NCI-H1417 (cell line): Measurements from ENCODE around the gene PKP4.

ENCODE experiments used
- DNase-seq, 3 experiments: peaks; one replicate each; lab custom pipeline; 2025; lab: John Stamatoyannopoulos, UW

The PKP4 gene

DNA sequence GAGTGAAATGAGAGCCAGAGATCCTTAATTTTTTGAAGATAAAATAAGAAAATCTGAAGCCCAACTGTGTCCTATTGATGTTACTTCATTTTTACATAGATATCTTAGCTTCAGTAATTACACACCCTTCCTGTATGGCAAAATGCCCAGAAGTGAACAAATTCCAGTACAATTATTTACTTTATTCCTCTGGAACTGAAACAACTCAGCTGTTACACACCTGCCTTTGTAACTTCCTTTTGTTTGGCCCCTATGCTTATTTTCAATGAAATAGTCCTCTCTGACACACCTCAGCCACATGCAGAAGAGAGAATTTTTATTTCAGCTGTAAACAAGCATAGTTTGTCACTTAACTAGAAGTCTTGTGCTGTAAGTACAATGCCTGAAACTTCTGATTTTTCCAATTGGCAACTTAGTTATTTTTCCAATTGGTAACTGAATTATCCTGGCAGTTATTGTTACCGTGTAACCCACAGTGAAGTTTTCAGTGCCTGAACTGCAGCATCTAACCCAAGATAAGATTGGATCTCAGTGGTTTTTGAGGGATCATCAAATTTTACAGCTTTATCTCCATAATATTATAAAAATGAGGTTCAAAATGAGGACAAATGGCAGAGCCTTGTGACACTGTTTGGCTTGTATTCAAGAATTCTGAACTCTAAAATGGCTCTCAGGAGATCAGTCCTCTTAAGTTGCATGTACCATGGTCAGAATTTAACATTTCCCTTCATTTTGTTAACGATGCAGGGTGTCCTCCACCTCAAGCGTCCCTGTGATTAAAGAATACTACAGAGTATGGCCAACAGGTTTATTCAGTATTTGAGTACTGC is 82.6 kb downstream of the PKP4 start:
- peak in 2 of 3 experiments; percentile 0 to 53 for DNase-seq

DNA sequence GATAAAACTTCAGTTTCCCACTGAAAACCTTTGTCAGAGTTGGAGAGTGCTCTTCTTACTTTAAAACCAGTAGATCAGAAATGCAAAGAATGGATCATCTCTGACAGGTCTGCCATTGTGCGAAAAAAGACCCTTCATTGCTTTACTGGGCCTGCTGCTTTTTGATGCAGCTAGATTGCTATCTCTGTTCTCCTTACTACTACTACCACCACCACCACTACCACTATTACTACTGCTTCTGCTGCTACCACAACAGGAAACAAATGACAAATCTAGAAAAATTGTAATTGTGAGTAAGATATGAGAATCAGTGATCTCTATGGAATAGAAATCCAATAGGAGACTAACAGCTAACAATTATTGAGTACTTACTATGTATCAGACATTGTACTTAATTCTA is 85.8 kb downstream of the PKP4 start:
- DNase-seq: no peak

DNA sequence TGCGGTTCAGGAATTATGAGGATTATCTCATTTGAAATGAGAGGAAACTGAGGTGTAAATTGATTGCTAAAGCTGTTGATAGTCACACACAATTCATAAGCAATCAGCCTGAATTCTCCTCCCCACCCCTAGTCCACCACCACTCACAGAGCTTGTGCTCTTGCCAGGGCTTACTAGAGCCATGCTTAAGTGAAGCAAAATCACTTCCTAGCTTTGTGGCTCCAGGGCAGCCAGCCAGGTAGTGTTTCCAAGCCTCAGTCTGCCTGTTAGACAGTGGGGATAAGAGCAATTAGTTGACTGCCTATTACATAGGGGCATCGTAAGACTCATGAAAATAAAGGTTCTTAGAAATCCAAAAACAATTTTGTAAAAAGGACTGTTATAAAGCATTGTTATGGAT is 87.2 kb downstream of the PKP4 start:
- DNase-seq: no peak

DNA sequence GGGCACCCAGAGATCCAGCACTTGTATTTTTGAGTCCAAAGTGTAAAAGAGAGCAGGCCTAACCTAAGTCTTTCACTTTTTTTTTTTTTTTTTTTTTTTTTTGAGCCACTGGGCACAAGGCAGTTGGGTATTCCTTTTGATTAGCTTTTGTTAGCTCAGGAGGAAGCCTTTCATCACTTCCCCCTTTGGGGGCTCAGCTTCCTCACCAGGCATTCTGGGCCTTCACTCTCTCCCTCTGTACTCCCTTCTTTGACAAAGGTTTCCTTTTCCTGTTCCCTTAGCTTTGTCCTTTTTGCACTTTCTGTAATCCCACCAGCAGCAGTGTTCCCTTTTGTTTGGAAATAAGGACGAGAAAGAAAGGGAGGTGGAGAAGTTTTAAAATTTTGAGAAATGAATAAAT is 88.2 kb downstream of the PKP4 start:
- DNase-seq: no peak

DNA sequence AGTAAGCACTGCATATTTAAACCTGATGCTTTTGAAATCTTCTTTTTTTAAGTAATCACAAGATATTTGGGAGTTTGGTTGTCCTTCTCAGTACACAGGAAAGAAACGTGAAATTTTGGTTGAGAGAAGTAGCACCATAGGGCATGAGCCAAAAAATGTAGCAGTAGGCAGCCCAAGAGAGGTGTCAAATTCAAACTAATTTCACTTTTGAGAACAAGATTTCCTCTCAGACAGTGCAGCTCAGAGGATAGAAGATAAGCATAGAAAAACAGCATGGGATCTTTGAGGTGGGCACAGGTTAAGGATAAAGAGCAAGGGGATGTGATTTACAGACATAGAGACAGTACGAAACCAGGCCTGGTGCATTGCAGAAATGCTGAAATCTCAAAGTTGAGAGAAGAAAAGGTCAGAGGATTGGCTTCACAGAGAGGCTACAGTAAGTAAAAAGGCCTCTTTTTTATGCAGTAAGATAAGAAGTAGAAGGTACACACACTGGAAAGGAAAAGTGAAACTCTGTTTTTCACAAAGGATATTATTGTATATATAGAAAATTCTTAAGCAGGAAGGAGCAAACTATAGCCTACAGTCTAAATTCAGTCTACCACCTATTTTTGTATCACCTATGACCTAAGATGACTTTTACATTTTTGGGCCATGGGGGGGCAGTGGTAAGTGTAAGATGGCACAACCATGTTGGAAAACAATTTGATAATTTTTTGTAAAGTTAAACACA is 89.8 kb downstream of the PKP4 start:
- DNase-seq: no peak

DNA sequence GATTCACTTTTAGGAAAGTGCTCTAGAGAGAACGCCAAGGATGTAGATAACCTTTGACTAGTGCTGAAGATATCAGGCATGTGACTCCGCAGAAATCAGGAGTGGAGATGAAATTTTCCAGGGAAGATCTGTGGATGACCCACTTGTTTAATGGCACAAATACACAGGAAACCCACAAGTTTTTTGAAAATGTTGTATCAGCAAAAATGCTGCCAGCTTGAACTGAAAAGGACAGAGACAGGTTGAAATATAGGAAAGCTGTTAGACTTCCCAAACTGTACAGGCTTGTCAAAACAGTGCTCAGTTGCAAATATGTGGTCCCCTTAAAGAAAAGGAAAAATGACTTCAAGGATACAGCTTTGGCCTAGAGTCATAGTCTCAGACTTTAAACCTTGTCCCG is 96.5 kb downstream of the PKP4 start:
- no peak for DNase-seq

DNA sequence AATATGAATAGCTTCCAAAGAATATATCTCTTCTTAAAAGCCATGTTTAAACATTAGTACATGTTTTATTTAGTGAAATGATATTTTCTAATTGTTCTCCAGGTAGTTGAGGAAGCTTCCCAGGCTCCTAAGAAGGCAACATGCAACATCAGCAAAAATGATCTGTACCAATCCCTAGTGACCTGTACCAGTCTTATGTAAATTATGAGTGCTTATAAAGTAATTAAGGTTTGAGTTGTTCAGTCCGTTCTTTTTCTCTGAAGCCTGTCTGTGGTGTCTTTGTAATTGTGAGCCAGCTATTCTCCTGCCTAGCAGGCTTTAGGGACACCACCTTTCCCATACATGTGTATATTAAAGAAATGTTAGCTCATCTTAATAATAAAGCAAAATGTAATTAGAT is 98.2 kb downstream of the PKP4 start:
- DNase-seq: peak in 1 of 3 experiments; percentile 0

DNA sequence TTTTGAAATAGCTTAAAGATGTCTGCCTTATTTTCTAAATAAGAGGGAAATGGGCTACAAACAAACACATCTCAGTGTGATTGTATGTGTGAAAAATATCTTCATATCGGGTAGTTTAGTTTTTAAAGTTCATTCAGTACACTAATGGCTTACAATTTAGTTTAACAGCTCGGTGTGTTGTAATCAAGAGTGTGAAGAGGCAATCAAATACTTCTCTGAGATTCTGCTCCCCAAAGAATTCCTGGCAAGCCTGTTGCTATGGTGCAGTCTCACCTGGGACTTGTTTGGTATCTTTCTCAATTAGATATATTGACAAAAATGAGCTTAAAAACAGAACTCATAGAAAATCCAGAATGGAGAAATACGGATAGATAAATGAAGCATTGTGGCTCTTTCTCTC is 99.4 kb downstream of the PKP4 start:
- DNase-seq: no peak

DNA sequence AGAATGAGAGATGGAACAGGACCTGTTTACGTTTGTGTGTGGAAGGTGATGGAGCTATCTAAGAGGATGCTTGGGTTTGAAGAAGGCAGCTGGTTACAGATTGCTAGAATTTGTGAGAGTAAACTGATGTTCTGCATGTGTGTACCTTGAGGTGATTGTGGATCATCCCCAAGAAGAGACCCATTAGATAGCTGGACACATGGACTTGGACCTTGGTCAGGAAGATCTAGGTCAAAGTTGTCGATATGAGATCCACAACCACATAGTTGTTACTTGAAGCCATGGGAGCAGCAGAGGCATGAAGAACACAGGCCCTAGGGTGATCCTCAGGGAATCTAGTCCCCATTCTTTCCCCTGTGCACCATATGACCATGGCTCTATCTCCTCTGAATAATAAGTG is 101.0 kb downstream of the PKP4 start:
- no peak for DNase-seq

DNA sequence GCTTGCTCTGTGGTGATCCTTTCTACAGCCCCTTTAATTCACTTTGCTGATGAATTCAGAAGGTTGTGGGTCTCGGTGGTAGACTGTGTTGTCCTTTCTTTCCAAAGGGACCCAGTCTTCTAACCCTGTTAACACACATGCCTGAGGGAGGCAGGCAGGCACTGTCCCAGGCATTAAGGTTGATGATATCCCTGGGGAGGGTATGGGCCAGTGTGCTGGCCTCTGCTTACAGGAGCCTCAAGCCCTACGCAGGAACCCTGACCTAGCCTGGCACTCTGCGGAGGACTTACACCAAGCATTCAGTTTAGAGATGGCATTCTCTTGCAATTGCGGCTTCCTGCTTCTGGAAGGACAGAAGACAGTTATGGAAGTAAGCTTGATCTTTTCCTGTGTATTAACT is 102.5 kb downstream of the PKP4 start:
- no peak for DNase-seq

DNA sequence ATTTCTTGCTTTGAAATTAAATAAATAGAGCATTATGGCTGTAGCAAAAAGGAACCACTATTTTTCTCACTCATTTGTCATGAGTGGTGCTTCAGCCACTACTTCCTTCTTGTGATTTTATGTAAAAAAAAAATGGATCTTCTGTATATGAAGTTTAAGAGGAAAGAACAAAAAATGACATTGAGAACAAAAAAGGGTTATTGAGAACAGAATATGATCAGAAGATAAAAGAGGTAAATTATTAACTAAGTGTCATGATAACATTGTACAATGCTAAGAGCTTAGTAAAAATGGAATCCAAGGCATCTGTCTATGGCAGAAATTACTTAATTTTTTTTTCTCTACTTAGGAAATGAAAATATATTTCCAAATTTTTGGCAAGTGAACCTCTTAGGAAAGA is 103.5 kb downstream of the PKP4 start:
- DNase-seq: no peak

DNA sequence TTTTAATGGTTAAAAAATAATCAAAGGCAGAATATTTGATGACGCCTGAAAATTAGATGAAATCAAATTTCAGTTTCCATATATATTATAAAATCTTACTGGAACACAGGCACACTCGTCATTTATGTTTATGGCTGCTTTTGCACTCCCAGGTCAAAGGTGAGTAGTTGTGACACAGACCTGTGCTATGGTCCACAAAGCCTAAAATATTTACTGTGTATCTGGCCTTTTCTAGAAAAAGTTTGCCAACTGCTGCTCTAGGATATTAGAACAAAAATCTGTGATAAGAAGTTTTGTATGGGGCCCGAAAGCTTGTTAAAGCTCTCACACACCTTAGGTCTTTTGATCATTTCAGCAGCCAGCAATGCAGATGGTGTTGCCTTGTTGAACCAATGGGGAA is 104.3 kb downstream of the PKP4 start:
- no peak for DNase-seq

DNA sequence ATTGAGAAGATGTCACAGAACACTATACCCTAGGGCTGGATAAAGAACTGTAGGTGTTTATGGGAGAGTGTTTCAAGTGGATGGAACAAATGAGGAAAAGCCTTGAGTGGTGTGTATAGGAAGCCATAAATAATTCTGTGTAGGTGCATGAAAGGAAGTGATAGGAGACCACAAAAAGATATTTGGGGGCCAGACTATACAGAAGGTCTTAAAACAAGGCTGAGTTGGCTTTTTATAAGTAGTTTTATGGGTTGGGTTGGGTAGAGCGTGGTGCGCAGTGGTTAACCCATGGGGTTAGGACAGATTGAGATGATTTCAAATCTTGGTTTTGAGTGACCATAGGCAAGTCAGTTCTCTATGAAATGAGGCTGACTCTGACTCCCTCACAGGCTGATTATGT is 110.5 kb downstream of the PKP4 start:
- no peak for DNase-seq

DNA sequence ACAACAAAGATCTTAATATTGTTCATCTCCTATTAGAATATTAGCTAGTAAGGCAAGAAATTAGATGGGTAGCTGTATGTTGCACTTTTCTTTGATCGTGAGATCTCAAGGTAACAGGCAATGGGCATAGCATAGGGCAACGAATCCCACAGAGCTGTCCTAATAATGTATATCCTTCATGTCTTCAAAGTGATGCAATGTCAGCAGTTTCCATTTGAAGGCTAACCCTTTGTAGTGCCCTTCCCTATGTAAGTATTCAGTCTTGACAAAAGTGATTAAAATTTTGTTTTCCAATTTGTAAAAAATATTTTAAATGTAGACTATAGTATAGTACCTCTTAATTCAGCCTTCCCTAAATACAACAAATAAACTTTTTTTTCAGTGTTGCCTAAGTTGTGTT is 112.5 kb downstream of the PKP4 start:
- DNase-seq: no peak

DNA sequence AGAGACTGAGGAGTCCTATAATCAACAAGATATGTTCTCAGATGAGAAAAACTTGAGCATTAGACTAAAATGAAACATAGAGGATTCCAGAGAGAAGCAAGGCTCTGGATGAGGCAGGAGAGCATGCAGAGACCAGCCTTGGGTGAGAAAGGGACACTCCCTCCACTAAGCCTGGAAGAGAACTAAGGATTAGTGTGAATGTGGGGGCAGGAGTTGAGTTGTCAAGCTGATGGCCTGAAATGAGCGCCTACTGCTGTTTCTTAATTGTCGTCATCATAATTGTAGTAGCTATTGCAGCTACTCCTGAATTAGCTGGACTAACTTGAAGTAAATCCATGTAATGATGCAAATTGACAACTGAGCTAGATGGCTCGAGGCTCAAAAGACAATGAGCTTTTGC is 114.1 kb downstream of the PKP4 start:
- no peak for DNase-seq

DNA sequence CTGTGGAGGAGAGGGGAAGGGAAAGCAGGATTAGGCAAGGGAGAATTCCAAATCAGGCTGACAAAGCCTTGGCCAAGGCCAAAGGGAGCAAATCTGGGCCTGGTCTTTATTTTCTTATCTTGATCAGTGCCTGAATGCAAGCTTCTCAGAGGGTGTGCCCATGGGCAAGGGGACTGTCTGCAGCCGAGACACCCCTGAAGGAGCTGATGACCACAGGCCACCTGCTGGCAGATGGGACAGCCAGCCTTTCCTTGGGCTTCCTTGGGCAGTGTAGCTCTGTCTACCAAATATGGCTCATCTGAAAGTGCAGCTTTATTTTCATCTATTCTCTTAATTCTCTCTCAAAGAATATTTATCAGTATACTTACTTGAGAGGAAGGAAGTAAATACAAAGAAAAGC is 117.0 kb downstream of the PKP4 start:
- DNase-seq: no peak

DNA sequence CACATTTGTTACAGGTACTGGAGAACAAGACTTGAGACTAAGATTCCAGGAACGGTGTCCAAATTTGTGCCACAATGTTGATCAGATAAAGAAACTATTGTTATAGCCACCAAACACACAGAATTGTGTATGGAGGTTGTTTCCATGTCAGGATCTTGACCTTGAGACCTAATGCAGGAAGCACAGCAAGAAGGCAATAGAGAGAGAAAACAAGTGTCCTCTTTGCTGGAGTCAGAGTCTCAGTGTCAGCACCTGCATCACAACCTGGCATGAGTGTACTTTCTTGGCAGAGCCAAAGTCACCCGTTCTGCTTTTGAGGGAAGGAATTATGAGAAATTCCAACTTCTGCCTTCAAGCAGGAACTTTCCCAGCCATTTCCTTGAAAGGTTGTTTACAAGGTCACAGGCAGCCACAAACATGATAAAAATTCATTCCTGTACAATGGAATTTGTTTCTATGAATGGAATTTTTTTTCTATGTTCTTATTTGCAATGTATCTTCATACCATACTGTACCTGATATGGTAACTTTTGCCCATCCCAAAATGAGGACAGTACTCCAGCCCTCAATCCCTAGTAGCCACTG is 118.4 kb downstream of the PKP4 start:
- DNase-seq: no peak

DNA sequence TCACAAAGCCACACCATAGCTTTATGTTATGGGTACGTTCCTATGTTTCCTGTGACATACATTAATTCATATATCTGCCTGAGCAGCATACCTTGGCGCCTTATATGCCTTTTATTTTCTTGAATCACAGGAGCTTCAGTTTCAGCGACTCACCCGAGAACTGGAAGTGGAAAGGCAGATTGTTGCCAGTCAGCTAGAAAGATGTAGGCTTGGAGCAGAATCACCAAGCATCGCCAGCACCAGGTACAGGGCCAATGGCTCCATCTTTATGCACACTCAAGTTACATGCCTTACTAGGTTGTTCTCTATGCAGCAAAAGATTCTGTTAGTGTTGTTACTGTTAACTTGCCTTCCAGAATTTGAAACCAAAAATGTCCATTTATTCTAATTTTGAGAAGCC is 120.4 kb downstream of the PKP4 start:
- DNase-seq: no peak

DNA sequence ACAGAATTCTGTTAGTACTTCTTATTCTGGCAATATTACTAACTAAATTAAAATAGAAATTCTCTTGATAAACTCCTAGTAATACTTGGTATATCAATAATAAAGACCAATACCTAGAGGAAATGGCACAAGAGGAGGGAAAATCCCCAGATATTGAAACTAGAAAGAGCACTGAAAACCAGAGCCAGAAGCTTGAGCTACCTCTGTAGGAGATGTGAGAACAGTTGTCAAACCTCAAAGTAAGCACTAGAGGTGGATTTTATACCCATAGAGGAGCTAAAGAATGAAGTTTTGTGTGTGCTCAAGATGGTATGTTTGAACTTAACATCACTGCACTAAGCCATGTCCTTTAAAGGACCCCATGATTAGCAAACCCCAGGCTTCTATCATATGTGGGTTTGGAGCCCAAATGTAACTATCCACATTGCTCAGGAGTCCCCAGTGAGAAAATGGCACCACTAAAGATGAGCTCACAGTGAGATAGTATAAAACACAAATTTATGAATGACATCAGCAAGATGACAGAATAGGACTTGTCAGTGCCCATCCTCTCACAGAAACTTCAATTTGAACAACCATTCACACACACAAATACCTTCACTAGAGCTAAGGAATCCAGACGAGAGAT is 122.1 kb downstream of the PKP4 start:
- no peak for DNase-seq

DNA sequence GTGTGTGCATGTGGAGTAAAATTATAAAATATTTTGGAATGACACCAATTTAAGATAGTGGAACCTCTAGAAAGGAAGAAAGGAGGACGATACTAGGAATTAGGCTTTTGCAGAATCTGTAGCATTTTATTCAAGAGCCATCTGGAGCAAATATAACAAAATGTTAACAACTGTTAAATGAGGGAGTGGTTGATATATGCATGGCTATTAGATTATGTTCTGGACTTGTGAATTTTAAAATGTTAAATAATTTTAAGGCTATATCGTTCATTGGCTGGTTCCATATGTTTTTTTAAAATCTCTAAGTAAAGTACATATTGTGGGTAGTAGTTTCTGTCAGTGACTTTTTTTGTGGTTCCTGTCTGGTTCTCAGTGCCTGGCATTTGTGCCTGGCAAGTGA is 123.2 kb downstream of the PKP4 start:
- no peak for DNase-seq

DNA sequence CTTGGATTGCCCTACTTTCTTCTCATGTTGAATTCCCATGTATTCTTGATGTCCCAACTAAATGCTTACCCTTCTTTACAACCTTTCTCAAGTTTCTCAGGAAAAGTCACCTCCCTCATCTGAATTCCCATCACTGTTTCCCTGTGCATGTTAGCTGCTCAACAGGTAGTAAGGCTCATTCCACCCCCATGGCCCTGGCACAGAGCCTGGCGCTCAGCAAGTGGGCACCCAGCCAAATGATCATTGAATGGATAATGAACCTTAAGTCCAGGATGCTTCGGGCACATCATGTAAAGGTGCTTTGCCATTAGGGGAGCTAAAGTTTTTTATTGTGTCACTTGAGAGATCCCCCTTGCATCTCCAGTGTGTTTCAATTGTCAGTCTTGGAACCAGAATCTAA is 124.0 kb downstream of the PKP4 start:
- no peak for DNase-seq

DNA sequence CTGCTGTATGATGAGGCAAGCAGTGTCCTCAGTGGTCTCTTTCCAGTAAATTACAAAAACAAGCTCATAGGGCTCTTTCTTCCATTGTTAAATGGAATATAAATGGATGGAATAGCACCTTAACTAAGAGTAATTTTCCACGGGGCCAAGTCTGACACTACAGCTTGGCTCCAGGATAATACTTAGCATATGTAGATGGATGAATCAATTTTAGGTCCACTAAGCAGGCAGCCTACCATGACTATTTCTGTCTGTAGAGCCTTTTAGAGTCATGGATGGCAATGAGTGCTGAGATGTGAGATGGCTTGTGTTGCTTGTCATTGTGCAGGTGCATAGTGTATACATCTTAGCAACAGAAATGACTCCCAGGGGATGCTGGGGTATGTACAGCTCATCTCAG is 125.9 kb downstream of the PKP4 start:
- peak in 1 of 3 experiments; percentile 77 for DNase-seq

DNA sequence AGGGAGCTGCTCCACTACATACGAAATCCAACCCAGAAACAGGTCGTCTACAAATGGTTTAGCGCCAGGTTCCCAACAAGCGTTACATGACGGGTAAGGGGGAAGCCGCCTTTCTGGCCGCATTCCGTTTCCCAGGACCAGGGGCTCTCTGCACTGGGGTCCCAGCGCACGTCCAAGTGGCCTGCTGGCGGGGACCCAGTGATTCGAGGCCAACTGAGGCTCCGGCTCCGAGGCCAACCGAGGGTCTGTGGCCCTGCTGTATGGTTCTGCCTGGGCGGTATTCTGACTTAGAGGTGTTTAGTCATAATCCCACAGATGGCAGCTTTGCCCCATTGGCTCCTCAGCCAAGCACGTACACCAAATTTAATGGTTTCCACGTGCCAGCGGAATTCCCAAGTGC is 127.2 kb downstream of the PKP4 start:
- no peak for DNase-seq
